G401.6 (cell line): ENCODE results near the gene WFIKKN2.
"Not testable (repeated sequence)": the region's sequence is repeated elsewhere in the genome, so short reads cannot be mapped to it uniquely, and the experiment has no call there.

Experiments used
- FAIRE-seq: peaks from 2 replicates; lab custom pipeline; 2012; peaks lifted over from hg19 to GRCh38; lab: Jason Lieb, UNC

The WFIKKN2 gene

GRCh38 chr17:50856431-50856830, 21.0 kb downstream of the WFIKKN2 start:
- FAIRE-seq: no peak

- FAIRE-seq: no peak
These were observed 23.3 kb downstream of the WFIKKN2 start for GRCh38 chr17:50858486-50859225.

GRCh38 chr17:50859727-50860126, 24.3 kb downstream of the WFIKKN2 start:
- not testable (repeated sequence) for FAIRE-seq

GRCh38 chr17:50861334-50861676, 25.9 kb downstream of the WFIKKN2 start:
- FAIRE-seq: no peak

GRCh38 chr17:50861822-50862528, 26.6 kb downstream of the WFIKKN2 start:
- peak; percentile 52 for FAIRE-seq

- FAIRE-seq: no peak
These were observed 27.9 kb downstream of the WFIKKN2 start for GRCh38 chr17:50863221-50863843.

GRCh38 chr17:50863931-50864330, 28.5 kb downstream of the WFIKKN2 start:
- no peak for FAIRE-seq

- FAIRE-seq: no peak
These were observed 29.3 kb downstream of the WFIKKN2 start for GRCh38 chr17:50864747-50865059.

- FAIRE-seq: no peak
These were observed 29.9 kb downstream of the WFIKKN2 start for GRCh38 chr17:50865060-50865867.

- no peak for FAIRE-seq
These were observed 30.5 kb downstream of the WFIKKN2 start for GRCh38 chr17:50865868-50866260.

- peak; percentile 72 for FAIRE-seq
These were observed 31.0 kb downstream of the WFIKKN2 start, which contains the start of gene TOB1 for GRCh38 chr17:50866261-50866949. Gene TOB1, minus strand, starts transcription at chr17:50866354. Its CDS starts 2,337 bp downstream, at chr17:50864017.

GRCh38 chr17:50866950-50867362, 31.6 kb downstream of the WFIKKN2 start:
- no peak for FAIRE-seq

- FAIRE-seq: peak; percentile 97
These were observed 32.2 kb downstream of the WFIKKN2 start for GRCh38 chr17:50867363-50868139.

- peak; percentile 71 for FAIRE-seq
These were observed 32.7 kb downstream of the WFIKKN2 start for GRCh38 chr17:50868140-50868438.

GRCh38 chr17:50868602-50869001, 33.2 kb downstream of the WFIKKN2 start:
- FAIRE-seq: no peak

- no peak for FAIRE-seq
These were observed 36.0 kb downstream of the WFIKKN2 start for GRCh38 chr17:50871364-50871763.

GRCh38 chr17:50871898-50872297, 36.5 kb downstream of the WFIKKN2 start:
- no peak for FAIRE-seq

- no peak for FAIRE-seq
These were observed 37.5 kb downstream of the WFIKKN2 start for GRCh38 chr17:50872710-50873424.

- no peak for FAIRE-seq
These were observed 39.7 kb downstream of the WFIKKN2 start for GRCh38 chr17:50875074-50875473.

GRCh38 chr17:50877042-50877441, 41.7 kb downstream of the WFIKKN2 start:
- FAIRE-seq: not testable (repeated sequence)

- no peak for FAIRE-seq
These were observed 42.5 kb downstream of the WFIKKN2 start for GRCh38 chr17:50877838-50878237.
